ENCODE results near the gene P3H3. TPM values are rescaled to one million over a fixed set of nuclear protein-coding genes. Genes with fewer than 3 reads are reported as not detected.
"Not testable (repeated sequence)": the region's sequence is repeated elsewhere in the genome, so short reads cannot be mapped to it uniquely, and the experiment has no call there.

Gene P3H3
- polyA plus RNA-seq, 4 donors, result 0.89 to 18.3 (median 4.9) TPM

- no peaks in the 10 kb centered on the region for H3K9me3 ChIP-seq (ENCODE audit: control insufficient read depth in 2 of 2, insufficient read depth in 1 of 2, low read depth in 1 of 2, low read length in 1 of 2)
- H3K27me3 ChIP-seq (ENCODE audit: control insufficient read depth in 3 of 3, insufficient read depth in 3 of 3, low read length in 3 of 3), result no peaks in the 10 kb centered on the region
- 2% methylated on average over 39 to 40 of the region's 40 CpGs for WGBS, 3 donors
- DNase-seq (peak; percentile 79 to 95), FAIRE-seq (no peak)
- peaks cover 0 to 48% (median 3%) of the 10 kb centered on the region in 3 donors for H3K36me3 ChIP-seq (ENCODE audit: control insufficient read depth in 3 of 3, insufficient read depth in 2 of 3, low read depth in 1 of 3, low read length in 3 of 3)
- H3K27ac ChIP-seq (ENCODE audit: low read depth in 1 of 3, low read length in 2 of 3), result peak overlapping the region; percentile 75 to 94 (median 83)
- H3K4me1 ChIP-seq (ENCODE audit: control insufficient read depth in 3 of 3, insufficient read depth in 2 of 3, low read depth in 1 of 3, low read length in 2 of 3), result peaks cover 0 to 44% (median 3%) of the 10 kb centered on the region in 3 donors
- H3K4me3 ChIP-seq (ENCODE audit: low read depth in 1 of 3, low read length in 3 of 3), result peak overlapping the region; percentile 57 to 95 (median 62)
Measured at GRCh38 chr12:6872073-6873048, 44.2 kb downstream of the P3H3 start.

GRCh38 chr12:6873094-6874014, 45.1 kb downstream of the P3H3 start, which contains the start of gene SPSB2:
Gene SPSB2, minus strand, starts transcription at chr12:6873303. Its CDS starts 402 bp downstream, at chr12:6872901.
- FAIRE-seq (no peak), DNase-seq (peak; percentile 96 to 99)
- Histone ChIP-seq H3K4me3 (ENCODE audit: low read depth in 1 of 3, low read length in 3 of 3) (peak within 1 kb of the TSS; percentile 59 to 95 (median 62)), H3K27ac (ENCODE audit: low read depth in 1 of 3, low read length in 2 of 3) (peak within 1 kb of the TSS; percentile 75 to 94 (median 83)), H3K36me3 (ENCODE audit: control insufficient read depth in 3 of 3, insufficient read depth in 2 of 3, low read depth in 1 of 3, low read length in 3 of 3) (peaks cover 0 to 48% (median 3%) of the 10 kb centered on the region in 3 donors), H3K9me3 (ENCODE audit: control insufficient read depth in 2 of 2, insufficient read depth in 1 of 2, low read depth in 1 of 2, low read length in 1 of 2) (no peaks in the 10 kb centered on the region), H3K27me3 (ENCODE audit: control insufficient read depth in 3 of 3, insufficient read depth in 3 of 3, low read length in 3 of 3) (no peaks in the 10 kb centered on the region), H3K4me1 (ENCODE audit: control insufficient read depth in 3 of 3, insufficient read depth in 2 of 3, low read depth in 1 of 3, low read length in 2 of 3) (peaks cover 0 to 41% (median 3%) of the 10 kb centered on the region in 3 donors)
- 0 to 1% (median 1%) methylated on average over 46 to 66 of the region's 66 CpGs for WGBS, 3 donors

GRCh38 chr12:6874015-6874368, 45.8 kb downstream of the P3H3 start:
- WGBS, 3 donors, result 48 to 62% (median 56%) methylated on average over 9 of the region's 9 CpGs
- Histone ChIP-seq H3K36me3 (ENCODE audit: control insufficient read depth in 3 of 3, insufficient read depth in 2 of 3, low read depth in 1 of 3, low read length in 3 of 3) (peaks cover 0 to 41% (median 3%) of the 10 kb centered on the region in 3 donors), H3K4me3 (ENCODE audit: low read depth in 1 of 3, low read length in 3 of 3) (peak overlapping the region in 2 of 3 donors; percentile 62 to 95), H3K4me1 (ENCODE audit: control insufficient read depth in 3 of 3, insufficient read depth in 2 of 3, low read depth in 1 of 3, low read length in 2 of 3) (peaks cover 0 to 34% (median 3%) of the 10 kb centered on the region in 3 donors), H3K27ac (ENCODE audit: low read depth in 1 of 3, low read length in 2 of 3) (peak overlapping the region in 2 of 3 donors; percentile 83 to 84)
- DNase-seq; H3K27me3 ChIP-seq (ENCODE audit: control insufficient read depth in 3 of 3, insufficient read depth in 3 of 3, low read length in 3 of 3); H3K9me3 ChIP-seq (ENCODE audit: control insufficient read depth in 2 of 2, insufficient read depth in 1 of 2, low read depth in 1 of 2, low read length in 1 of 2); FAIRE-seq: not testable (repeated sequence)

- H3K4me1 ChIP-seq (ENCODE audit: control insufficient read depth in 3 of 3, insufficient read depth in 2 of 3, low read depth in 1 of 3, low read length in 2 of 3); H3K27me3 ChIP-seq (ENCODE audit: control insufficient read depth in 3 of 3, insufficient read depth in 3 of 3, low read length in 3 of 3); H3K4me3 ChIP-seq (ENCODE audit: low read depth in 1 of 3, low read length in 3 of 3); FAIRE-seq; H3K27ac ChIP-seq (ENCODE audit: low read depth in 1 of 3, low read length in 2 of 3); DNase-seq; H3K9me3 ChIP-seq (ENCODE audit: control insufficient read depth in 2 of 2, insufficient read depth in 1 of 2, low read depth in 1 of 2, low read length in 1 of 2): not testable (repeated sequence)
- 87 to 93% (median 87%) methylated on average over 11 of the region's 11 CpGs for WGBS, 3 donors
- peaks cover 0 to 22% (median 0%) of the 10 kb centered on the region in 3 donors for H3K36me3 ChIP-seq (ENCODE audit: control insufficient read depth in 3 of 3, insufficient read depth in 2 of 3, low read depth in 1 of 3, low read length in 3 of 3)
Measured at GRCh38 chr12:6879824-6880223, 51.6 kb downstream of the P3H3 start.

- no peak for FAIRE-seq
- Histone ChIP-seq H3K27ac (ENCODE audit: low read depth in 1 of 3, low read length in 2 of 3) (no peak overlapping the region), H3K27me3 (ENCODE audit: control insufficient read depth in 3 of 3, insufficient read depth in 3 of 3, low read length in 3 of 3) (no peaks in the 10 kb centered on the region), H3K36me3 (ENCODE audit: control insufficient read depth in 3 of 3, insufficient read depth in 2 of 3, low read depth in 1 of 3, low read length in 3 of 3) (peaks cover 0 to 13% (median 0%) of the 10 kb centered on the region in 3 donors), H3K4me3 (ENCODE audit: low read depth in 1 of 3, low read length in 3 of 3) (no peak overlapping the region), H3K9me3 (ENCODE audit: control insufficient read depth in 2 of 2, insufficient read depth in 1 of 2, low read depth in 1 of 2, low read length in 1 of 2) (no peaks in the 10 kb centered on the region), H3K4me1 (ENCODE audit: control insufficient read depth in 3 of 3, insufficient read depth in 2 of 3, low read depth in 1 of 3, low read length in 2 of 3) (peaks cover 0 to 18% (median 0%) of the 10 kb centered on the region in 3 donors)
- 84 to 97% (median 94%) methylated on average over 5 of the region's 5 CpGs for WGBS, 3 donors
- DNase-seq, result no peak
Measured at GRCh38 chr12:6883252-6883651, 55.0 kb downstream of the P3H3 start.

- Histone ChIP-seq H3K4me3 (ENCODE audit: low read depth in 1 of 3, low read length in 3 of 3) (no peak overlapping the region), H3K27me3 (ENCODE audit: control insufficient read depth in 3 of 3, insufficient read depth in 3 of 3, low read length in 3 of 3) (no peaks in the 10 kb centered on the region), H3K36me3 (ENCODE audit: control insufficient read depth in 3 of 3, insufficient read depth in 2 of 3, low read depth in 1 of 3, low read length in 3 of 3) (peaks cover 0 to 13% (median 0%) of the 10 kb centered on the region in 3 donors), H3K4me1 (ENCODE audit: control insufficient read depth in 3 of 3, insufficient read depth in 2 of 3, low read depth in 1 of 3, low read length in 2 of 3) (peaks cover 0 to 18% (median 0%) of the 10 kb centered on the region in 3 donors), H3K9me3 (ENCODE audit: control insufficient read depth in 2 of 2, insufficient read depth in 1 of 2, low read depth in 1 of 2, low read length in 1 of 2) (no peaks in the 10 kb centered on the region), H3K27ac (ENCODE audit: low read depth in 1 of 3, low read length in 2 of 3) (no peak overlapping the region)
- 91 to 94% (median 92%) methylated on average over 11 of the region's 11 CpGs for WGBS, 3 donors
- FAIRE-seq (no peak), DNase-seq (no peak)
Measured at GRCh38 chr12:6883683-6884082, 55.5 kb downstream of the P3H3 start.

GRCh38 chr12:6884539-6884938, 56.3 kb downstream of the P3H3 start:
- peaks cover 0 to 13% (median 0%) of the 10 kb centered on the region in 3 donors for H3K36me3 ChIP-seq (ENCODE audit: control insufficient read depth in 3 of 3, insufficient read depth in 2 of 3, low read depth in 1 of 3, low read length in 3 of 3)
- FAIRE-seq (no peak), DNase-seq (no peak)
- H3K9me3 ChIP-seq (ENCODE audit: control insufficient read depth in 2 of 2, insufficient read depth in 1 of 2, low read depth in 1 of 2, low read length in 1 of 2), result no peaks in the 10 kb centered on the region
- H3K4me1 ChIP-seq (ENCODE audit: control insufficient read depth in 3 of 3, insufficient read depth in 2 of 3, low read depth in 1 of 3, low read length in 2 of 3), result peaks cover 0 to 18% (median 0%) of the 10 kb centered on the region in 3 donors
- H3K27ac ChIP-seq (ENCODE audit: low read depth in 1 of 3, low read length in 2 of 3), result no peak overlapping the region
- H3K4me3 ChIP-seq (ENCODE audit: low read depth in 1 of 3, low read length in 3 of 3), result no peak overlapping the region
- WGBS, 3 donors, result 78 to 89% (median 83%) methylated on average over 22 of the region's 22 CpGs
- H3K27me3 ChIP-seq (ENCODE audit: control insufficient read depth in 3 of 3, insufficient read depth in 3 of 3, low read length in 3 of 3), result no peaks in the 10 kb centered on the region

All from small intestine (tissue), 7 donors.